ENCODE results near the gene WRAP53.

Gene WRAP53

DNA sequence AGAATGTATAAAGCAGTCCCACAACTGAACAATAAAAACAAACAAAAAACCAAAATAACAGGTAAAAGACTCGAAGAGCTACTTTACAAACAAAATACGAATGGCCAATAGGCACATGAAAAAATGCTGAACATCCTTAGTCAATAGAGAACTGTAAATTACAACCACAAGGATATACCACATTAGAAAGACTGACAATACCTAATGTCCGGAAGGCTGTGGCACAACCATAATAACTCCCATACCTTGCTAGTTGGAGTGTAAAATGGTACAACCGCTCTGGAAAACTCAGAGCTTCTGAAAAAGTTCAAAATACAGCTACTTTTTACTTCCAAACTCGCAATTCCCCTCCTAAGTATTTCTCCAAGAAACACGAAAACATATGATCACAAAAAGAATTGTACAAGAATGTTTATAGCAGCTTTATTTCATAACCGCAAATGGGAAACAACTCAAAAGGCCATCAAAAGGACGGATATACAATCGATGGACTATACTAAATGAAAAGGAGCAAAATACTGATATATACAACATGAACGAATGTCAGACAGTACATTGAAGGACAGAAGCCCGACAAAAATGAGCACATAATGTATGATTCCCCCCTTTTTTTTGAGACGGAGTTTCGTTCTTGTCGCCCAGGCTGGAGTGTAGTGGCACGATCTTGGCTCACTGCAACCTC, 3.3 kb upstream of the WRAP53 start:
- DNase-seq (ENCODE audit: low read depth): no peak

DNA sequence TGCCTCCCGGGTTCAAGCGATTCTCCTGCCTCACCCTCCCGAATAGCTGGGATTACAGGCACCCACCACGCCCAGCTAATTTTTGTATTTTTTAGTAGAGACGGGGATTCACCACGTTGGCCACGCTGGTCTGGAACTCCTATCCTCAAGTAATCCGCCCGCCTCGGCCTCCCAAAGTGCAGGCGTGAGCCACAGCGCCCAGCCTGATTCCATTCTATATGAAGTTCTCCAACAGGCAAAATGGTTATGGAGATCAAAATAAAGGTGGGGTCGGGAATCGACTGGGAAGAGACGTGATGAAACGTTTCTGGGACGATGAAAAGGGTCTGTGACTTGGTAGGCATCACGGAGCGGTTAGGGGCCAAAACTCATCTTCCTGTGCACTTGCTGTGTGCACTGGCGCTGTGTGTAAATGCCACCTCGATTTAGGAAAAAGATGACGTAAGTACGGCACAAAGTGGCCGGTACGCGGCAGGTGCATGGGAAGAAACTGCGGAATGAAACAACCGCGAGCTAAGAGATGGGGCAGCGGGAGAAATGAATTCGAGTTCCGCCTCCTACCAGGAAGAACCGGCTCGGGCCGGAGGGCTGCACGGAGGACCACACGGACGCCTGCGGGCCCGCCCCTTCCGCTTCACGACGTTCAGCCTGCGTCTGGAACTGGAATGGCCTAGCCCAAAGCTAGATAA, 2.6 kb upstream of the WRAP53 start:
- peak; percentile 84 for DNase-seq (ENCODE audit: low read depth)

DNA sequence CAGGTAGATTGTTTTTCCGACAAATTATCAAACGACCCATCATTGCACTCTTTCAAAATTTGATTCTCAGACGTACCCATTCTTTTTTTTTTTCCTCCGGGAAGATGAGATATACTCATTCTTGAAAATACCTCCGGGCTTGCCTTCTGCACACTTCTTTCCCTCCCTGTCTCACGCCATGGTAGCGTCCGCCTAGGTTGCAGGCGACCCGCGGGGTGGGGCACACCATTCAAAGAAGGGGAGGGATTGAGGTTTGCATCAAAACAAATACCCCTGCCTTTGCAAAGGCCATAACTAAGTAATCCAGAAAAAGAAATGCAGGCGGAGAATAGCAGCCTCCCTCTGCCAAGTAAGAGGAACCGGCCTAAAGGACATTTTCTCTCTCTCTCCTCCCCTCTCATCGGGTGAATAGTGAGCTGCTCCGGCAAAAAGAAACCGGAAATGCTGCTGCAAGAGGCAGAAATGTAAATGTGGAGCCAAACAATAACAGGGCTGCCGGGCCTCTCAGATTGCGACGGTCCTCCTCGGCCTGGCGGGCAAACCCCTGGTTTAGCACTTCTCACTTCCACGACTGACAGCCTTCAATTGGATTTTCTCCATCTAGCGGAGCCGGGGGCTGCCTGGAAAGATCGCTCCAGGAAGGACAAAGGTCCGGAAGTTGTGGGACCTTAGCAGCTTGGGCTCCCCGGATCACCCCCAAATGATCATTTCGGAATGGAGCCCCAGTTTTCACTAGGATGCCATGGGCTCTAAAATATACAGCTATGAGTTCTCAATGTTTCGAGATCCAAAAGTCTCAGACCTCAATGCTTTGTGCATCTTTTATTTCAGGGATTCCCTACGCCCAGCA, 1.8 kb upstream of the WRAP53 start:
- peak; percentile 70 for DNase-seq (ENCODE audit: low read depth)

- DNase-seq (ENCODE audit: low read depth): peak; percentile 81
Measured at GRCh38 chr17:7687072-7687907, 987 bp upstream of the WRAP53 start, which contains the start of gene TP53. TP53 (minus strand) TSS chr17:7687490; CDS start chr17:7676594, 10,896 bp downstream.

DNA sequence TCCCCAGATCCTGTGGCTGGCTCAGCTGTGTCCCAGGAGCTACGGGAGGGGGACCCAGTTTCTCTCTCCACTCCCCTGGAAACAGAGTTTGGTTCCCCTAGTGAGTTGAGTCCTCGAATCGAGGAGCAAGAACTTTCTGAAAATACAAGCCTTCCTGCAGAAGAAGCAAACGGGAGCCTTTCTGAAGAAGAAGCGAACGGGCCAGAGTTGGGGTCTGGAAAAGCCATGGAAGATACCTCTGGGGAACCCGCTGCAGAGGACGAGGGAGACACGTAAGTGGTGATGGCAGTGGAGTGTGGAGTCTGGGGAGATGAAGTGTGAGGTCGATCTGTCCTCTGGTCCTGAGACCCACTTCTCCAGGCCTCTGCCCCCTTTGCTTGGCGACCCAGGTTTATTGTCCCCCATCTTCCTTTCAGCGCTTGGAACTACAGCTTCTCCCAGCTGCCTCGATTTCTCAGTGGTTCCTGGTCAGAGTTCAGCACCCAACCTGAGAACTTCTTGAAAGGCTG, 585 bp downstream of the WRAP53 start:
- no peak for DNase-seq (ENCODE audit: low read depth)

GRCh38 chr17:7695586-7695985, 7.3 kb downstream of the WRAP53 start:
- no peak for DNase-seq (ENCODE audit: low read depth)

DNA sequence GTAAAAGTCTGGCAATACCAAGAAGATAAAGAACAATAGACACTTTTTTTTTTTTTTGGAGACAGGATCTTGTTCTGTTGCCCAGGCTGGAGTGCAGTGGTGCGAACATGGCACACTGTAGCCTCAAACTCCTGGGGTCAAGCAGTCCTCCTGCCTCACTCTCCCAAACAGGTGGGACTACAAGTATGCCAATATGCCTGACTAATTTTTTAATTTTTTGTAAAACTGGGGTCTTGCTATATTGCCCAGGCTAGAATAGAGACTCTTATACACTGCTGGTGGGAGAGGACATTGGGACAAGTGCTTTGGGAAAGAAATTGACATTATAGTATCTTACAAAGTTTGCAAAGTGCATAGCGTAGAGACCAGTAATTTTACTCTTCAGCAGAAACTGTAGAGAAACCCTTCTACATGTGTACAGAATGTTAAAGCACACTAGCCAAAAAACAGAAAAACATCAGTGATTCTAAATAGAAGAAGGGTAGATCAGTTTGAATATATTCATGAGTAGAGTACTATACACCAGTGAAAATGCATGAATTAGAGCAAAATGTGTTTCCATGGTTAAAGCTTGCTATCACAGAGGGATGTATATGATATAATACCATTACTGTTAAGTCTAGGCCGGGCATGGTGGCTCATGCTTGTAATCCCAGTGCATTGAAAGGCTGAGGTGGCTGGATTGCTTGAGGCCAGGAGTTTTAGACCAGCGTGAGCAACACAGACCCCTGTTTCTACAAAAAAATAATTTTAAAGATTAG, 9.7 kb downstream of the WRAP53 start:
- no peak for DNase-seq (ENCODE audit: low read depth)

DNA sequence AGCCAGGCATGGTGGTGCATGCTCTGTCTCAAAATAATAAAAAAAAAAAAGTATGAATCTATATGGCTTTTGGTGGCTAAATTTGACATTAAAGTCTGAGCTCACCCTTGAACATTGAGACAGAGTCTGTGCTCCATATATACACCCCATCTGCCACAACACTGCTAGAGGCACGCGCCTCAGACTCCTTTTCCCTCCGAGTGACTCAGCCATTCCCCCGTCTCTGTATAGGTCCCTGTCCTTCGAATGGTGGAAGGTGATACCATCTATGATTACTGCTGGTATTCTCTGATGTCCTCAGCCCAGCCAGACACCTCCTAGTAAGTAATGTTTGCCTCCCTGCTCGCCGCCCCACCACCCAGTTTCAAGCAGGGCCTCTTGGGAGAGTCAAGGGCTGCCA, 12.2 kb downstream of the WRAP53 start:
- DNase-seq (ENCODE audit: low read depth): no peak

GRCh38 chr17:7701681-7702080, 13.4 kb downstream of the WRAP53 start:
- no peak for DNase-seq (ENCODE audit: low read depth)

DNA sequence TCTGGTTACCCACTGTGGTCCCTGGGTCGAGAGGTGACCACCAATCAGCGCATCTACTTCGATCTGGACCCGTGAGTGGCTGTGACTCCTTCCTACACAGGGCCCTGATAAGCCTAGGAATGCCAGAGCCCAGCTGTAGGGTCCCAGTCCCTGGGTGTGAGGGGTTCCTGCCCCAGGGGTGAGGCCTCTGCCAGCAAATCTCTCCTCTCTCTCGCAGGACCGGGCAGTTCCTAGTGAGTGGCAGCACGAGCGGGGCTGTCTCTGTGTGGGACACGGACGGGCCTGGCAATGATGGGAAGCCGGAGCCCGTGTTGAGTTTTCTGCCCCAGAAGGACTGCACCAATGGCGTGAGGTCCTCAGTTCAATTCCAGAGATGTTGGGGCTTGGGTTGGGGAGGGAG, 14.5 kb downstream of the WRAP53 start:
- DNase-seq (ENCODE audit: low read depth): no peak

DNA sequence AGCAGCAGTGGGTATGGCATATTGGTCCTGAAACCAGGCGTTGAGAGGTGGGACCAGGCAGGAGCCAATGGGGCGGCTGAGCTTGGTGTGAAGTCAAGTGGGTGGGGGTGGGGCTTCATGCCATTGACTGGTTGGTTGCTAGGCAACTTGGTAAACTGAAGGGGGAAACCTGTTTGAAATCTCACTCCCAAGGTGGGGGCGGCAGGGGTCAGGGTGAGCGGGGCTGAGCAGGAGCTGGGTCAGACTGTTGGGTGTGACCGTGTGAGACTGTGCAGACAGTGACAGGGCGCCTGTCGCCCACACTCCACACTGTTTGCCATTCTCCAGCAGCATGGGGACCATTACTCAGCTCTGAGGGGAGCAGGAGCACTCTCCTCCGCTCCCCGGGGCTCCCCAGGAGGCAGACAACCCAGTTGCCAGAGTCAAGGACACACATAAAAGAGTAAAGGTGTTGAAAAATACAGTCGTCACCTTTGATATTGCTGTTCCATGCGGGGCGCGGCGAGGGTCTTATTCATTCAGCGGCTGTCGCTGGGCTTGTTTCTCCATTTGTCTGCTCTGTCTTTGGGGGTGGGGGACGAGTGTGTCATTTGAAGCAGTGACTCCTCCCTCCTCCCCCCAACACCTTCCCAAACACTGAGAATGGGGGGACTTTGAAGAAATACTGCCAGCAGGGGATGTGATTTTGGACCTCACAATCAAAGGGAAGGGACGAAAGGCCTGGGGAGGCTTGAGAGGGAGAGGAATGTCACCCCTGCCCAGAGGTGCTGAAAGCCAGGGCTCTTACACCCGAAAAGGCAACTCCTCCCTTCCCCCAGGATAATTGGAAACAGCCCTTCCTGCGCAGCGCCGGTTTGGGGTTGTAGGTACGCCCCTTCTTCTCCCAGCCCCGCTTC, 15.6 kb downstream of the WRAP53 start:
- DNase-seq (ENCODE audit: low read depth): no peak

DNA sequence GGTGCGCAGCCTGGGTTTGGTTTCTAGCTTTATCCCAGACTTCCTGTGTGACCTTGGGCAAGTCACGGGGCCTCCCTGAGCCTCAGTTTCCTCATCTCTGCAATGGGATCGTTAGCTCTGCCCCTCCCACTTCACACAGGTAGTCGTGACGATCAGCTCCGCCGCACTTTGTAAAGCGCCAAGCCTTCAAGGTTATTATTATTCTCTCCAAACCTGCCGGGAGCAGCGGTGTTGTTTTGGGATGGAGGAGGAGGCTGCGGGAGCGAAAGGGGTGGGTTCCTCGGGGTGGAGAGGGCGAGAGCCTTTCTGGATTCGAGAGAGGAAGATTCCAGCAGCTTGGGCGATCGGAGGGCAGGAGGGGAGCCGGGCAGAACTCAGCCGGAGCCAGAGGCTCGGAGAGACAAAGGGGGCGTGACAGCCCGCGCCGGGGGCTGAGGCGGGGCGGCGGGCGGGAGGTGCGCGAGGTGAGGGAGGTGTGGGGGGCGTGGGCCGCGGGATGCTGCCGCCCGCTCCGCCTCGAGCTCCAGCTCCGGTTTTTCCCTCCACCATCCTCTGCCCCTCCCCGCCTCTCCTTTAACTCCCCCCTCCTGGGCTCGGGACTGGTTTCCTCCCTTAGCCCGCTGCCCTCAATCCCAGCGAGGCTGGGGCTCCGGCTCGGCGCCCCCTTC, 16.5 kb downstream of the WRAP53 start, which contains the start of gene EFNB3:
Gene EFNB3 (plus strand): TSS at position 602 of the 668 bp plus-strand sequence. CDS start 397 bp downstream, outside the sequence.
- DNase-seq (ENCODE audit: low read depth): no peak

- no peak for DNase-seq (ENCODE audit: low read depth)
Measured at GRCh38 chr17:7705269-7706255, 17.3 kb downstream of the WRAP53 start.

DNA sequence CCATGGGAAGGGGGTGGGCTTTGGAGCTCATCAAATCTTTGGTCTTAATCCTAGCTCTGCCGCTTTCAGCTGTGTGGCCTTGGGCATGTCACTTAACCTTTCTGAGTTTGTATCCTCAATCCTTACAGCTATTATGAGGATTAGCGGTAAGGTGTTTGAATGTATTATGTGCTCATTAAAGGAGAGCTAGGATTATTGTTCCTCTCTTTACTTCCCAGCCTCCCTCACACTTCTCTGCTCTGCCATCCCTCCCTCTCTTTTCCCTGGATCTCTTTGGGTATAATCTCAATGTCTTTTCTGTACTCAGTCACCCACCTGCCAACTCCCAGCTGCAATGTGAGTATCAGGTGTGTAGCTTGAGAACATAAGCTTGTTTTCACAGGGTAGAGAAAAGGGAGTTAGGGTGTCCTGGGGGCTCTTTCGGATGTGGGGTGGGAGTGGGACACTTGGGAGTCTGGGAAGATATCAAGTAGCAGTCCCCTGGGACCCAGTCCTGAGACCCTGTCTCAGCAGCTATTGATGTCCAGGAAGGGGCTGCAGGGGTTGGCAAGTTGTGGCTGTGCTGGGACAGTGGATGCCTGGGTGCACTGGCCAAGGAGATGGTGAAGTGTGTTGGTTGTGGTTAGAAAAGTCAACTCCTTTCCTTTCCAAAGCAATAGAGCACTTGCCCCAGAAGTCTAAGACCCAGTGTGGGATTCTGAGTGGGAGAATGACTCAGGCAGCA, 18.5 kb downstream of the WRAP53 start:
- DNase-seq (ENCODE audit: low read depth): no peak

DNA sequence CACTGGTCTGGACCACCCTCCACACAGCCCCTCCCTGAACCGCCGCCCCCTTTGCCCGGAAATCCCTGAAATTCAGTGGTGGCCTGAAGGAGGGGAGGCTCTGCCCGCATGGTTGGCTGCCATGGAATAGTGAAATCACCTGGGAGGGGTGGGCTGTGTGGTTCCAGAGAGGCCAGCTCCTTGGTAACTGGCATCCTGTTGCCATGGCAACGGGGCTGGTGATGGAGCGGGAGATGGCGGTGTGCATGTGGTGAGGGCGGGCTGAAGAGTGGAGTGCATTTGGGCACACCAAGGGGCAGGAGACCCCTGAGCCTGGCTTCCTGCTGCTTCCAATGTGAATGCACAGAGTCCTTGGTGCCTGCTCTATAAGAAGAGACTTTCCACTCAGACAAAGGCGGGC, 19.2 kb downstream of the WRAP53 start:
- DNase-seq (ENCODE audit: low read depth): no peak

- DNase-seq (ENCODE audit: low read depth): no peak
Measured at GRCh38 chr17:7707858-7708750, 19.8 kb downstream of the WRAP53 start.
